SU-DHL-6 (cell line): Measurements from ENCODE around the gene COQ4.

Source experiments
- H2AFZ ChIP-seq: fragments of 200-600 bp; sonication (generic); 2 replicates; pipeline ENCODE4 v1.6.1; 2014; ENCODE audit warnings: low read depth, mild to moderate bottlenecking, moderate library complexity, mixed read lengths, antibody characterized with exemption, low read length; ENCODE audit not compliant: severe bottlenecking
- H3F3A ChIP-seq: fragments of 200-600 bp; shearing (Covaris generic); 2 replicates; pipeline ENCODE4 v1.6.0; 2016; ENCODE audit warnings: antibody characterized with exemption, mild to moderate bottlenecking; ENCODE audit not compliant: insufficient read depth
- H3K27ac ChIP-seq: fragments of 200-600 bp; sonication (generic); 2 replicates; pipeline ENCODE4 v1.5.1; 2016; ENCODE audit warnings: low read depth, mild to moderate bottlenecking, low read length, moderate library complexity, mixed read lengths
- H3K27me3 ChIP-seq: fragments of 200-600 bp; sonication (generic), shearing (Covaris generic); 2 replicates; pipeline ENCODE4 v1.6.0; 2014; ENCODE audit warnings: mild to moderate bottlenecking, low read length
- H3K36me3 ChIP-seq: fragments of 200-600 bp; sonication (generic); 2 replicates; pipeline ENCODE4 v1.6.1; 2014; ENCODE audit warnings: mild to moderate bottlenecking, low read length, mixed read lengths
- H3K4me2 ChIP-seq: fragments of 300-600, 200-600 bp; shearing (Covaris generic), sonication (generic); 2 replicates; pipeline ENCODE4 v1.6.0; 2014; ENCODE audit warnings: low read length, low read depth, mild to moderate bottlenecking; ENCODE audit not compliant: poor library complexity, severe bottlenecking
- H3K4me3 ChIP-seq: fragments of 200-600 bp; sonication (generic); 2 replicates; pipeline ENCODE4 v1.5.1; 2014; ENCODE audit warnings: antibody characterized with exemption, low read length, mild to moderate bottlenecking, mixed read lengths; ENCODE audit not compliant: insufficient read depth, poor library complexity, severe bottlenecking
- H3K79me2 ChIP-seq: fragments of 200-600 bp; sonication (generic); 2 replicates; pipeline ENCODE4 v1.6.1; 2014; ENCODE audit warnings: mild to moderate bottlenecking, low read length, moderate library complexity; ENCODE audit not compliant: insufficient read depth
- H3K9ac ChIP-seq: fragments of 200-600 bp; sonication (generic); 2 replicates; pipeline ENCODE4 v1.7.0; 2014; ENCODE audit warnings: mild to moderate bottlenecking, low read length
- H3K9me2 ChIP-seq: fragments of 200-600 bp; sonication (generic); replicated peaks from 2 replicates; pipeline ENCODE4 v1.6.1; 2014; ENCODE audit warnings: low read length; ENCODE audit not compliant: insufficient read depth
- H3K9me3 ChIP-seq: fragments of 200-600 bp; sonication (generic); 2 replicates; pipeline ENCODE4 v1.6.1; 2014; ENCODE audit warnings: low read length, mixed read lengths; ENCODE audit not compliant: insufficient read depth
- H4K20me1 ChIP-seq: fragments of 200-600 bp; sonication (generic); 2 replicates; pipeline ENCODE4 v1.6.1; 2014; ENCODE audit warnings: low read depth, mild to moderate bottlenecking, antibody characterized with exemption, low read length, moderate library complexity, mixed read lengths
- EZH2phosphoT487 ChIP-seq: fragments of 200-600 bp; sonication (generic), shearing (Covaris generic); conservative IDR thresholded peaks from 2 replicates; pipeline ENCODE4 v1.6.1; 2018; ENCODE audit warnings: mild to moderate bottlenecking, antibody characterized with exemption, low read length, moderate library complexity, mixed read lengths
- TF ChIP-seq, protein P1 (sequence below): fragments of 200-600 bp; sonication (generic); IDR thresholded peaks from one replicate; pipeline ENCODE4 v1.5.1; 2017; ENCODE audit warnings: antibody characterized with exemption, mild to moderate bottlenecking, low read length, moderate library complexity; ENCODE audit not compliant: insufficient read depth, poor library complexity, severe bottlenecking

The COQ4 gene

DNA sequence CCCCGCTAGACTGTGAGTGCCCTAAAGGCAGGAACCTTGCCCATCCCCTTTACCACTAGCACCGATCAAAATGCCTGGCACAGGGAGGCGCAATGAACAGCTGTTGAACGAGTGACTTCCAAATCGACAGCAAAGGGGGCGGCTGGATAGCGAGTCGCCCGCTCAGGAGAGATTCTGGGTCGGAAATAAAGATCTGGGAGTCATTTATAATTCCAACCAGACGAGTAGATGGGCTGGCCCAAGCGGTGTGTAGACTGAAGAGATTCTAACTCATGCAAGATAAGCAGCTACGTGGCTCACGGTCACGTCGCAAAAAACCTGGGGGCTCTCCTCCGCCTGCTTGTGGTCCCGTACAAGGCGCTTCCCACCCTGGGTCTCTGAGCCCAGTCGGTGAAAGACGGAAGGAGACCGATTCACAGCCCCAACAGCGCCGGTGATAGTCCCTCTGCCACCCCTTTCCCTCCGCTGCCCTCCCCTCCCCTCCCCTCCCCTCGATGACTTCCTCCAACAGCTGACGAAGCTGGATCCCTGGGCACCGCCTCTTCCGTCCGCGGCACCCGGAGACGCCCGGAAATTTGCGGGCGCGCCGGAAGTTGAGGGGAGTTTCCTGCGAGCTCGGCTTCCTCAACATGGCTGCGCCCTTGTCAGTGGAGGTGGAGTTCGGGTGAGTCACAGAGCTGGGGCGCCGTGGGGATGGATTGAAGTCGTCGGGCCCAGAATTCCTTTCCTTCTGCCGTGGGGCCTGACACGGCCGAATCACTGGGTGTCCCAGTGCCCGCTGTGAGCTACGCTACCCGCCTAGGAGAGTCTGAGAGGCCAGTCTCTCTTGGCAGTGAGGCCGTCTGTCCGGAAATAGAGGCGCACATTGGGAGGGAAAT lies 48.4 kb downstream of the COQ4 start, which contains the start of gene URM1:
TSS of gene URM1 (plus strand) at position 623 of the 878 bp plus-strand sequence. CDS start at position 630, 7 bp downstream.
- Histone ChIP-seq H3K9me3 (no peaks in the 10 kb centered on the region), H3K4me3 (peak within 1 kb of the TSS; percentile 99), H3K79me2 (peaks cover 44% of the 10 kb centered on the region), H4K20me1 (no peaks in the 10 kb centered on the region), H3K9ac (peak within 1 kb of the TSS; percentile 90), H3K9me2 (no peaks in the 10 kb centered on the region), H2AFZ (peak within 1 kb of the TSS; percentile 88), H3K36me3 (no peaks in the 10 kb centered on the region), H3K4me2 (peak within 1 kb of the TSS; percentile 89), H3F3A (no peaks in the 10 kb centered on the region), H3K27me3 (no peaks in the 10 kb centered on the region), H3K27ac (peak within 1 kb of the TSS; percentile 22; the same call in 1 of the 2 replicates)
- no peak for TF ChIP-seq EZH2phosphoT487
- TF ChIP-seq, protein P1, sequence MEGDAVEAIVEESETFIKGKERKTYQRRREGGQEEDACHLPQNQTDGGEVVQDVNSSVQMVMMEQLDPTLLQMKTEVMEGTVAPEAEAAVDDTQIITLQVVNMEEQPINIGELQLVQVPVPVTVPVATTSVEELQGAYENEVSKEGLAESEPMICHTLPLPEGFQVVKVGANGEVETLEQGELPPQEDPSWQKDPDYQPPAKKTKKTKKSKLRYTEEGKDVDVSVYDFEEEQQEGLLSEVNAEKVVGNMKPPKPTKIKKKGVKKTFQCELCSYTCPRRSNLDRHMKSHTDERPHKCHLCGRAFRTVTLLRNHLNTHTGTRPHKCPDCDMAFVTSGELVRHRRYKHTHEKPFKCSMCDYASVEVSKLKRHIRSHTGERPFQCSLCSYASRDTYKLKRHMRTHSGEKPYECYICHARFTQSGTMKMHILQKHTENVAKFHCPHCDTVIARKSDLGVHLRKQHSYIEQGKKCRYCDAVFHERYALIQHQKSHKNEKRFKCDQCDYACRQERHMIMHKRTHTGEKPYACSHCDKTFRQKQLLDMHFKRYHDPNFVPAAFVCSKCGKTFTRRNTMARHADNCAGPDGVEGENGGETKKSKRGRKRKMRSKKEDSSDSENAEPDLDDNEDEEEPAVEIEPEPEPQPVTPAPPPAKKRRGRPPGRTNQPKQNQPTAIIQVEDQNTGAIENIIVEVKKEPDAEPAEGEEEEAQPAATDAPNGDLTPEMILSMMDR, result no peak

DNA sequence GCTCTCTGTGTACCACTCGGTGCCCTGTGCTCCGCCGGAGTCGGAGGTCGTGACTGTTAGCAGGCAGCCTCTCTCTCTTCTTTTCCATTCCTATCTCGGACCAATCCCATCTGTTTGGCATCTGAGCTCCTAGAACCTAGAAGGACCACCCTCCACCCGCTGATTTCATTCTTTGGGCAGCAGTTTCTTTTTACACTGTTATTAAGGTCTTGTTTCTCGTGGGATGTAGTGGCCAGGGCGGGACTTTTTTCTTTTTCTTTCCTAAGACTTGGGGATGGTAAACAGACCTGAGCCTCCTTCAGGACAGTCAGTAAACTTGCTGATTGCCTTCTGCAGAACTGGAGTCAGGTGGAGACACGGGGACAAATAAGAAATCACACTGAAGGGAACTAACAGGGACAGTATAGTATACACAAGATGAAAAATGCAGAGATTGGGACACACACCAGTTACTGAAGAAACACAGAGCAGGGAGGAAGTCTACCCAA lies 49.0 kb downstream of the COQ4 start:
- Histone ChIP-seq H3K4me3 (peak overlapping the region; percentile 99), H3K4me2 (peak overlapping the region; percentile 89), H3K36me3 (no peaks in the 10 kb centered on the region), H3K27me3 (no peaks in the 10 kb centered on the region), H4K20me1 (no peaks in the 10 kb centered on the region), H3F3A (no peaks in the 10 kb centered on the region), H3K9me2 (no peaks in the 10 kb centered on the region), H3K79me2 (peaks cover 50% of the 10 kb centered on the region), H2AFZ (peak overlapping the region; percentile 88), H3K27ac (0 out of 2 replicates have a peak overlapping the region, but pooled peaks have one; percentile 22), H3K9me3 (no peaks in the 10 kb centered on the region), H3K9ac (peak overlapping the region; percentile 90)
- TF ChIP-seq EZH2phosphoT487, result no peak
- TF ChIP-seq, protein P1, result no peak

DNA sequence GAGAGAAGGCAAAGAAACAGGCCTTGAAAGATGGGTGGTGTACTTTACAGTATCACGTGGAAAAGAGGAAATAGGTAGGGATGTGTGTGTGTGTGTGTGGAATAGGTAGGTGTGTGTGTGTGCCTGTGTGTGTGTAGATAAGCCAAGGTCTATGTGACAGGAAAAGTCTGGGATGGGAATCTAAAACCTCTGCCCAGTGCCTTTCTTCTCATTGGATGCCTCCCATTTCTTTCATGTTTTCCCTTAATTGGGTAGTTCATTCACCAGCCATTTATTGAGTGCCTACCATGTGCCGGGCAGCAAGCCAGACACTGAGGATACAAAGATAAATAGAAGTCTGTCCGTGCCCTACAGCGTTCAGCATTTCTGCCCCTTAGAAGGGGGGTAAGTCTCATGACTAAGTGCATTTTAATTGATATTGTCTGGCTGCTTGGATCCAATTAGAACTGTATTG lies 49.6 kb downstream of the COQ4 start:
- Histone ChIP-seq H3K9me2 (no peaks in the 10 kb centered on the region), H3K9me3 (no peaks in the 10 kb centered on the region), H3K4me3 (peak overlapping the region; percentile 99), H3K27me3 (no peaks in the 10 kb centered on the region), H3F3A (no peaks in the 10 kb centered on the region), H3K4me2 (peak overlapping the region; percentile 89), H3K27ac (no peak overlapping the region), H4K20me1 (no peaks in the 10 kb centered on the region), H3K36me3 (no peaks in the 10 kb centered on the region), H2AFZ (no peak overlapping the region), H3K9ac (peak overlapping the region; percentile 90), H3K79me2 (peaks cover 55% of the 10 kb centered on the region)
- TF ChIP-seq EZH2phosphoT487, result no peak
- TF ChIP-seq, protein P1, result no peak
